Kidney (tissue), 14 donors: ENCODE results near the gene SMOC1. TPM values are rescaled to one million over a fixed set of nuclear protein-coding genes. Genes with fewer than 3 reads are reported as not detected.

Experiments
- DNase-seq, 5 donors: peaks; one replicate each; pipeline ENCODE4 v3.0.0-alpha.2; 2013 to 2020
- FAIRE-seq: peaks from 2 replicates; lab custom pipeline; 2012; peaks lifted over from hg19 to GRCh38; lab: Jason Lieb, UNC
- H3K27ac ChIP-seq, 2 donors: one replicate each; pipeline ENCODE4 v1.7.0; 2013; ENCODE audit warnings: low read depth in 2 of 2, low read length in 2 of 2, inconsistent platforms in 1 of 2
- H3K27me3 ChIP-seq: one replicate; pipeline ENCODE4 v1.7.1; 2013; ENCODE audit warnings: low read length, inconsistent platforms; ENCODE audit not compliant: control insufficient read depth, insufficient read depth
- H3K36me3 ChIP-seq, 3 donors: one replicate each; pipeline versions ENCODE4 v1.7.0 to v1.7.1; 2013; ENCODE audit warnings: low read length in 3 of 3, control low read depth in 1 of 3, inconsistent platforms in 1 of 3; ENCODE audit not compliant: insufficient read depth in 3 of 3, control insufficient read depth in 2 of 3
- H3K4me1 ChIP-seq, 3 donors: one replicate each; pipeline versions ENCODE4 v1.7.0 to v1.7.1; 2013; ENCODE audit warnings: low read length in 3 of 3, inconsistent platforms in 1 of 3, low read depth in 1 of 3; ENCODE audit not compliant: control insufficient read depth in 2 of 3, insufficient read depth in 2 of 3
- H3K4me3 ChIP-seq, 3 donors: one replicate each; pipeline versions ENCODE4 v1.7.0 to v1.8.1; 2013; ENCODE audit warnings: low read length in 3 of 3, control low read depth in 1 of 3, inconsistent platforms in 1 of 3
- H3K9ac ChIP-seq, 3 donors: one replicate each; pipeline versions ENCODE4 v1.7.0 to v1.7.1; 2013; ENCODE audit warnings: low read length in 3 of 3, control low read depth in 1 of 3, inconsistent platforms in 1 of 3
- H3K9me3 ChIP-seq, 3 donors: one replicate each; pipeline versions ENCODE4 v1.7.0 to v1.7.1; 2013; ENCODE audit warnings: low read length in 3 of 3, control low read depth in 1 of 3, inconsistent platforms in 1 of 3; ENCODE audit not compliant: control insufficient read depth in 2 of 3, insufficient read depth in 1 of 3
- intact Hi-C: fragments of 100-400 bp; cut with DNase I; formaldehyde crosslinking; loops from one replicate; pipeline ENCODE4 v1.11.1; 2022
- polyA plus RNA-seq: library from polyadenylated mRNA; stranded (reverse); fragments of 350-450 nt; fragmentation: Illumina TruSeq; extraction: RNeasy Lipid Tissue Mini Kit (QIAGEN cat#74804); gene quantifications from one replicate; pipeline ENCODE4 v1.2.3, GENCODE V29; 2014; ENCODE audit warnings: low read depth, low replicate concordance; ENCODE audit not compliant: insufficient read depth
- total RNA-seq: library from RNA; stranded (reverse); fragmentation: NEBNext Ultra II Directional; extraction: Animal tissue kit (Norgen Biotek cat#: 25700); gene quantifications from one replicate; pipeline ENCODE4 v1.2.1, GENCODE V29; 2021
- TF ChIP-seq, protein P1 (sequence below): IDR thresholded peaks from 3 replicates; pipeline ENCODE4 v1.5.1; 2012; ENCODE audit warnings: mild to moderate bottlenecking, moderate library complexity, borderline replicate concordance; ENCODE audit not compliant: insufficient read depth; ENCODE audit errors: extremely low read depth
- donor health status: control.
- donor health status: control.
- donor health status: control.
- donor health status: control.
- donor health status: control.
- donor health status: DM: yes; HTN: yes; CAD: no.
- donor health status: Normal renal cell carcinoma (clear cell type).

SMOC1 gene
- total and polyA plus RNA-seq, 2 donors from 2014 or later: 1.2 to 2.8 TPM

DNA sequence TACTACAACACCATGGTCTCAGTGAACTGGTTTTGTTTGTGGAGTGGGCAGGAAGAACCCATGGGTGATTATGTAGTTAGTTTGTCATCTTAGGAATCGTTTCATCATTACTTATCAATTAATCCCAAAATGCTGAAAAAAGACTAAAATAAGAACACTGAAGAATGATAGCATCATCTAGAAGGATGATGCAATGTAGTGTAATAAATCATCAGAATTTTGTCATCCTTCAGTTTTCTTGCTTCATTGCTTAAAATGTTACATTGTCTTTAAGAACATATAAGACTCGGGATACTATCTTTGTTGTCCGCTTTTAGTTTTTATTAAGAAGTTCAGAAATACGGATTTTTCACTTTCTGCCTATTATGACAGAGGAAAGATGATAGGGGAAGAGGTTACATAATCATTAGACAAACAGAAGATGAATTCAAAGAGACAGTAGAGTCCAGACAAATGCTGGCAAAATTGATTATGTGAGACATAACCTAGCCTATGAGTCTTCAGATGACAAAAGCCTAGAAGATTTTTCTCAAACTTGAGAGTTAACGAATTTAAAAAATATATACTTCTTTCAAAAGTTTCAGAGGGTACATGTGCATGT is 10.8 kb upstream of the SMOC1 start:
- H3K27ac ChIP-seq: no peak overlapping the region
- H3K36me3 ChIP-seq: no peaks in the 10 kb centered on the region
- H3K27me3 ChIP-seq: no peaks in the 10 kb centered on the region
- FAIRE-seq (no peak), DNase-seq (no peak)
- no peak overlapping the region for H3K9ac ChIP-seq
- H3K4me3 ChIP-seq: no peak overlapping the region
- TF ChIP-seq, protein P1, sequence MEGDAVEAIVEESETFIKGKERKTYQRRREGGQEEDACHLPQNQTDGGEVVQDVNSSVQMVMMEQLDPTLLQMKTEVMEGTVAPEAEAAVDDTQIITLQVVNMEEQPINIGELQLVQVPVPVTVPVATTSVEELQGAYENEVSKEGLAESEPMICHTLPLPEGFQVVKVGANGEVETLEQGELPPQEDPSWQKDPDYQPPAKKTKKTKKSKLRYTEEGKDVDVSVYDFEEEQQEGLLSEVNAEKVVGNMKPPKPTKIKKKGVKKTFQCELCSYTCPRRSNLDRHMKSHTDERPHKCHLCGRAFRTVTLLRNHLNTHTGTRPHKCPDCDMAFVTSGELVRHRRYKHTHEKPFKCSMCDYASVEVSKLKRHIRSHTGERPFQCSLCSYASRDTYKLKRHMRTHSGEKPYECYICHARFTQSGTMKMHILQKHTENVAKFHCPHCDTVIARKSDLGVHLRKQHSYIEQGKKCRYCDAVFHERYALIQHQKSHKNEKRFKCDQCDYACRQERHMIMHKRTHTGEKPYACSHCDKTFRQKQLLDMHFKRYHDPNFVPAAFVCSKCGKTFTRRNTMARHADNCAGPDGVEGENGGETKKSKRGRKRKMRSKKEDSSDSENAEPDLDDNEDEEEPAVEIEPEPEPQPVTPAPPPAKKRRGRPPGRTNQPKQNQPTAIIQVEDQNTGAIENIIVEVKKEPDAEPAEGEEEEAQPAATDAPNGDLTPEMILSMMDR: no peak
- H3K9me3 ChIP-seq: peaks cover 0 to 3% (median 0%) of the 10 kb centered on the region in 3 donors
- no peaks in the 10 kb centered on the region for H3K4me1 ChIP-seq
- intact Hi-C loops: no loop called here

DNA sequence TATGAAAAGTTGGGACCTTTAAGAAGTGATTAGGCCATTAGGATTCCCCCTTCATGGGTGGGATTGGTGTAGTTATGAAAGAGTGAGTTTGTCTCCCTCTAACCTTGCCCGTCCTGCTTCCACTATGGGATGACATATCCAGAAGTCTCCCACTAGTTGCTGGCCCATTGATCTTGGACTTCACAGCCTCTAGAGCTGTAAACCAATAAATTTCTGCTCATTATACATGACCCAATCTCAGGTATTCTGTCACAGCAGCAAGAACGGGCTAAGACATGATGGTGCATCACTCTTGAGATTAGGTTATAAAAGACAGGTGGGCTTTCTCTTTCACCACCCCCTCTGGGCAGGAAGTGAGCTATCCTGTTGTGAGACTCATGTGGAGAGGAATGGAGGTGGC is 8.6 kb upstream of the SMOC1 start:
- Histone ChIP-seq H3K36me3 (no peaks in the 10 kb centered on the region), H3K9me3 (peaks cover 0 to 8% (median 0%) of the 10 kb centered on the region in 3 donors), H3K4me1 (no peaks in the 10 kb centered on the region), H3K27ac (no peak overlapping the region), H3K9ac (no peak overlapping the region), H3K27me3 (no peaks in the 10 kb centered on the region), H3K4me3 (no peak overlapping the region)
- no peak for FAIRE-seq
- DNase-seq: no peak
- intact Hi-C loops: no loop called here
- TF ChIP-seq, protein P1: no peak

DNA sequence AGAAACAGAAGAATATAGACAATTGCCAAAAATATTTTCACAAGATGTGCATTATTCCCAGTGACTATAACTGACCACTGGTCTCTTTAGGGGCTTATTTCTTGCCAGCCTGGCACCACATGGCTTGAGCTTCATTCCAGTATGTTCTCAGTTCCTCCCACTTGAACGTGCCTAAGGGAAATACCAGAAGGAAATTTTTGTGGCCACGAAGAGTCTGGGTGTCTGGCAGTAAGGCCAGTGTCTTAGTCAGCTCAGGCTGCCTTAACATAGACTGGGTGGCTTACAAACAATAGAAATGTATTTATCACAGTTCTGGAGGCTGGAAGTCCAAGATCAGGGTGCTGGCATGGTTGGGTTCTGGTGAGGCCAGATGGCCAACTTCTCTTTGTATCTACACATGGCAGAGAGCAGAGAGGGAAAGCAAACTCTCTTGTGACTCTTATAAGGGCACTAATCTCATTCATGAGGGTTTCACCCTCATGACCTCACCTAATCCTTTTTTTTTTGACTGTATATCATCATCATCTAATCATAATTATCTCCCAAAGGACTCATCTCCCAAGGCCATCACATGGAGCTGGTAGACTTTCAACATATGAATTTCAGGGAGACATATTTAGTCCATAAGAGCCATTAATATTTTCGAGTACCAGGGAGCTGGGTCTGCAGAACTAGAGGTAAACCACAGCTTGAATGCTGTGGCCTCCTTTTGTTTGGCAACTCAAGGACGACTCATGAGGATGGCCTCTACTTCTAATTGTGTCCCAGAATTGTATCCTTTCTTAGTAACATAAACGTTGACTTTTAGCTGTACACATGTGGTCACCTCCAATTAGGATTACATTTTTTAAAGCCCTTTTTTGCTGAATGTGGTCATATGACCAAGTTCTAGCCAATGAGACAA is 5.1 kb upstream of the SMOC1 start:
- Histone ChIP-seq H3K27ac (no peak overlapping the region), H3K4me1 (no peaks in the 10 kb centered on the region), H3K9me3 (peaks cover 0 to 8% (median 0%) of the 10 kb centered on the region in 3 donors), H3K4me3 (no peak overlapping the region), H3K9ac (no peak overlapping the region), H3K36me3 (no peaks in the 10 kb centered on the region), H3K27me3 (no peaks in the 10 kb centered on the region)
- TF ChIP-seq, protein P1: no peak
- intact Hi-C loops: no loop called here
- DNase-seq (no peak), FAIRE-seq (no peak)
